Measurements from ENCODE around the gene ZNF148. TPM values are rescaled to one million over a fixed set of nuclear protein-coding genes. Genes with fewer than 3 reads are reported as not detected.

The ZNF148 gene
- total and polyA plus RNA-seq, 7 donors: 4.8 to 42.5 (median 28.2) TPM

GRCh38 chr3:125306620-125307019 lies 68.5 kb downstream of the ZNF148 start:
- TF ChIP-seq, protein P1, sequence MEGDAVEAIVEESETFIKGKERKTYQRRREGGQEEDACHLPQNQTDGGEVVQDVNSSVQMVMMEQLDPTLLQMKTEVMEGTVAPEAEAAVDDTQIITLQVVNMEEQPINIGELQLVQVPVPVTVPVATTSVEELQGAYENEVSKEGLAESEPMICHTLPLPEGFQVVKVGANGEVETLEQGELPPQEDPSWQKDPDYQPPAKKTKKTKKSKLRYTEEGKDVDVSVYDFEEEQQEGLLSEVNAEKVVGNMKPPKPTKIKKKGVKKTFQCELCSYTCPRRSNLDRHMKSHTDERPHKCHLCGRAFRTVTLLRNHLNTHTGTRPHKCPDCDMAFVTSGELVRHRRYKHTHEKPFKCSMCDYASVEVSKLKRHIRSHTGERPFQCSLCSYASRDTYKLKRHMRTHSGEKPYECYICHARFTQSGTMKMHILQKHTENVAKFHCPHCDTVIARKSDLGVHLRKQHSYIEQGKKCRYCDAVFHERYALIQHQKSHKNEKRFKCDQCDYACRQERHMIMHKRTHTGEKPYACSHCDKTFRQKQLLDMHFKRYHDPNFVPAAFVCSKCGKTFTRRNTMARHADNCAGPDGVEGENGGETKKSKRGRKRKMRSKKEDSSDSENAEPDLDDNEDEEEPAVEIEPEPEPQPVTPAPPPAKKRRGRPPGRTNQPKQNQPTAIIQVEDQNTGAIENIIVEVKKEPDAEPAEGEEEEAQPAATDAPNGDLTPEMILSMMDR (IDR thresholded peaks at IDR 0.05): no peak
- TF ChIP-seq EP300 (IDR thresholded peaks at IDR 0.05): no peak
- TF ChIP-seq POLR2A (IDR thresholded peaks at IDR 0.05): no peak
- no peak for TF ChIP-seq POLR2AphosphoS5 (IDR thresholded peaks at IDR 0.05)
- H3K4me3 ChIP-seq: no peak overlapping the region
- H3K27ac ChIP-seq: no peak overlapping the region
- H3K4me1 ChIP-seq: peaks cover 0 to 16% (median 6%) of the 10 kb centered on the region in 4 donors
- intact Hi-C loops (cut with DNase I): no loop called here
- peaks cover 0 to under 1% (median 0%) of the 10 kb centered on the region in 4 donors for H3K36me3 ChIP-seq
- H3K9me3 ChIP-seq: no peaks in the 10 kb centered on the region
- no peak for DNase-seq
- no peaks in the 10 kb centered on the region for H3K27me3 ChIP-seq

DNA sequence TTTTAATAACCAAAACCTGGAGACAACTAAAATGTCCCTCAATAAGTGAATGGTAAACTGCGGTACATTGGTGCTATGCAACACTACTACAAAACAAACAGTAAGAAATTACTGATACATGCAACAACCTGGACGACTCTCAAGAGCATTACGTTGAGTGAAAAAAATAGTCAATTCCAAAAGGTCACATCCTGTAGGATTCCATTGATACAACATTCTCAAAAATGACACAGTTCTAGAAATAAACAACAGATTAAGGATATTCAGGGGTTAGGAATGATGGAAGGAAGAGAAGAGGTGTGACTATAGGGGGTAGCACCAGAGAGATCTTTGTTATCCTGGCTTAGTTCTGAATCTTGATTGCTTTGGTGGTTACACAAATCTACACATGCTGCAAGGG lies 72.2 kb downstream of the ZNF148 start:
- H3K27ac ChIP-seq: no peak overlapping the region
- WGBS, 2 donors: 94 to 97% methylated on average over 3 of the region's 3 CpGs
- H3K9me3 ChIP-seq: no peaks in the 10 kb centered on the region
- peaks cover 0 to 26% (median 6%) of the 10 kb centered on the region in 4 donors for H3K4me1 ChIP-seq
- no peak for DNase-seq
- no peaks in the 10 kb centered on the region for H3K36me3 ChIP-seq
- H3K27me3 ChIP-seq: no peaks in the 10 kb centered on the region
- TF ChIP-seq POLR2AphosphoS5 (IDR thresholded peaks at IDR 0.05): no peak
- TF ChIP-seq, protein P1 (IDR thresholded peaks at IDR 0.05): no peak
- TF ChIP-seq POLR2A (IDR thresholded peaks at IDR 0.05): no peak
- TF ChIP-seq EP300 (IDR thresholded peaks at IDR 0.05): no peak
- H3K4me3 ChIP-seq: no peak overlapping the region
- intact Hi-C loops (cut with DNase I): no loop called here

DNA sequence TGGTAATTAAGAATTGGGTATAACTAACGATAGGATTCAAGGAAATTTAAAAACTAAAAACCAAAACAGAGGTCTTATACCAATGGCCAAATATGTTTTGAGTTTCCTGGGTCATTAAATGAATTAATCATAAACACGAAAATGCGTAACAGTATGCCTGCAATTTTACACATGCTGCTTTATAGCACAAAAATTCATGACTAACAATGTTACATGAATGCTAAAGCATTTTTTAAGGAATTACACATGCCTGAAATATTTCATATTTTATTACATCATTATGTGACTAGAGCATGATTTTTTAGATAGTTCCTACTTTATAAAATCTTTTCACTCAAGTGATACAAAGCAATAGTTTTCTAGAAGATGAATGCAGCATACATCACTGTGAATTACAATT lies 74.7 kb downstream of the ZNF148 start:
- no peaks in the 10 kb centered on the region for H3K9me3 ChIP-seq
- no peak for DNase-seq
- intact Hi-C loops (cut with DNase I): no loop called here
- peaks cover 0 to 17% (median 6%) of the 10 kb centered on the region in 4 donors for H3K4me1 ChIP-seq
- no peaks in the 10 kb centered on the region for H3K27me3 ChIP-seq
- no peak overlapping the region for H3K27ac ChIP-seq
- no peaks in the 10 kb centered on the region for H3K36me3 ChIP-seq
- TF ChIP-seq EP300 (IDR thresholded peaks at IDR 0.05) (no peak), POLR2AphosphoS5 (IDR thresholded peaks at IDR 0.05) (no peak), POLR2A (IDR thresholded peaks at IDR 0.05) (no peak)
- TF ChIP-seq, protein P1 (IDR thresholded peaks at IDR 0.05): no peak
- WGBS, 2 donors: 95 to 97% methylated on average over 3 of the region's 3 CpGs
- H3K4me3 ChIP-seq: no peak overlapping the region

DNA sequence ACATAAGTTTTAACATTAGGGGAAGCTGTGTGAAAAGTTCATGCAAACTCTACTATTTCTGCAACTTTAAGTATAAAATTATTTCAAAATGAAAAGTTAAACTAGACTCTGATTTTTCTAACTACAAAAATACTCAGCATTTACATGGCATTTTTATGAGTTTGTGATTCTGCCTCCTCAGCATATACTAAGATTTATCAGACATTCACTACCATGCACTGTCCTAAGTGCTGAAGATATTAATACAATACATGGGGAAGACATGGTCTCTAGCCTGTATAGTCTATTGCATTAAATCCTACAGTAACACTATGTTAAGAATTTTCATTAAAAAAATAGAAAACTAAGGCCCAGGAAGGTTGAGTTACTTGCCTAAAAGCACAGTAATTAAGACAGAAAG lies 80.7 kb downstream of the ZNF148 start:
- TF ChIP-seq EP300 (IDR thresholded peaks at IDR 0.05) (no peak), POLR2A (IDR thresholded peaks at IDR 0.05) (no peak), POLR2AphosphoS5 (IDR thresholded peaks at IDR 0.05) (no peak)
- TF ChIP-seq, protein P1 (IDR thresholded peaks at IDR 0.05): no peak
- no peaks in the 10 kb centered on the region for H3K36me3 ChIP-seq
- no peaks in the 10 kb centered on the region for H3K27me3 ChIP-seq
- no peak overlapping the region for H3K4me3 ChIP-seq
- DNase-seq: no peak
- no peak overlapping the region for H3K27ac ChIP-seq
- no peaks in the 10 kb centered on the region for H3K4me1 ChIP-seq
- no peaks in the 10 kb centered on the region for H3K9me3 ChIP-seq
- intact Hi-C loops (cut with DNase I): no loop called here

GRCh38 chr3:125292015-125292414 lies 83.1 kb downstream of the ZNF148 start:
- intact Hi-C loops (cut with DNase I): no loop called here
- TF ChIP-seq EP300 (IDR thresholded peaks at IDR 0.05): no peak
- TF ChIP-seq POLR2AphosphoS5 (IDR thresholded peaks at IDR 0.05): no peak
- TF ChIP-seq, protein P1 (IDR thresholded peaks at IDR 0.05): no peak
- TF ChIP-seq POLR2A (IDR thresholded peaks at IDR 0.05): no peak

More at GRCh38 chr3:125292015-125292414, 83.1 kb downstream of the ZNF148 start:
- no peak for DNase-seq
- no peak overlapping the region for H3K4me3 ChIP-seq
- peaks cover 0 to 10% (median 0%) of the 10 kb centered on the region in 4 donors for H3K36me3 ChIP-seq
- H3K9me3 ChIP-seq: no peaks in the 10 kb centered on the region
- no peaks in the 10 kb centered on the region for H3K27me3 ChIP-seq
- H3K27ac ChIP-seq: no peak overlapping the region
- H3K4me1 ChIP-seq: no peaks in the 10 kb centered on the region
- WGBS, 2 donors: 27 to 82% methylated on average over 4 of the region's 4 CpGs

All from sigmoid colon (tissue), 7 donors.